Neuronal stem cell (in vitro differentiated cells): ENCODE results near the gene ERMN.

Source experiments
- DNase-seq: peaks from one replicate; pipeline ENCODE4 v3.0.0-alpha.2; 2013; ENCODE audit warnings: low spot score
- H2AFZ ChIP-seq: one replicate; pipeline ENCODE4 v1.6.1; 2013; ENCODE audit warnings: mild to moderate bottlenecking, low read length, inconsistent platforms
- H2AK5ac ChIP-seq: 2 replicates; pipeline ENCODE4 v1.6.1; 2013; ENCODE audit warnings: low read depth, mild to moderate bottlenecking, inconsistent platforms, low read length, moderate library complexity, mixed read lengths
- H2BK120ac ChIP-seq: 2 replicates; pipeline ENCODE4 v1.6.1; 2013; ENCODE audit warnings: low read depth, mild to moderate bottlenecking, inconsistent platforms, low read length, moderate library complexity, mixed read lengths
- H2BK12ac ChIP-seq: one replicate; pipeline ENCODE4 v1.6.1; 2013; ENCODE audit warnings: low read length, inconsistent platforms
- H2BK15ac ChIP-seq: 2 replicates; pipeline ENCODE4 v1.6.1; 2013; ENCODE audit warnings: mild to moderate bottlenecking, low read length, inconsistent platforms, mixed read lengths
- H2BK5ac ChIP-seq: one replicate; pipeline ENCODE4 v1.6.1; 2013; ENCODE audit warnings: inconsistent platforms, mild to moderate bottlenecking, low read length, moderate library complexity
- H3K14ac ChIP-seq: one replicate; pipeline ENCODE4 v1.6.1; 2013; ENCODE audit warnings: low read length, inconsistent platforms
- H3K18ac ChIP-seq: 2 replicates; pipeline ENCODE4 v1.6.1; 2013; ENCODE audit warnings: low read length, inconsistent platforms
- H3K23ac ChIP-seq: 2 replicates; pipeline ENCODE4 v1.6.1; 2013; ENCODE audit warnings: low read depth, mild to moderate bottlenecking, mixed read lengths, low read length, inconsistent platforms; ENCODE audit not compliant: poor library complexity
- H3K27ac ChIP-seq: replicated peaks from 3 replicates; pipeline ENCODE4 v1.5.1; 2013; ENCODE audit warnings: low read length, inconsistent platforms
- H3K27me3 ChIP-seq, 3 experiments: 2 replicates each; pipeline ENCODE4 v1.6.1; 2013; ENCODE audit warnings: low read length in 3 of 3, mild to moderate bottlenecking in 2 of 3, inconsistent platforms in 1 of 3, low read depth in 1 of 3, mixed read lengths in 1 of 3, moderate library complexity in 1 of 3; ENCODE audit not compliant: control insufficient read depth in 3 of 3, insufficient read depth in 3 of 3
- H3K36me3 ChIP-seq, 2 donors: replicated peaks in 1 of 2; 2 replicates each; pipeline ENCODE4 v1.6.1; 2013; ENCODE audit warnings: low read length in 2 of 2; ENCODE audit not compliant: control insufficient read depth in 2 of 2, insufficient read depth in 2 of 2
- H3K4ac ChIP-seq: 2 replicates; pipeline ENCODE4 v1.6.1; 2013; ENCODE audit warnings: inconsistent platforms, mild to moderate bottlenecking, low read length, moderate library complexity
- H3K4me1 ChIP-seq, 2 donors: 1 replicate in 1 of 2; 2 replicates in 1 of 2; pipeline ENCODE4 v1.6.1; 2013; ENCODE audit warnings: low read length in 2 of 2, low read depth in 1 of 2; ENCODE audit not compliant: control insufficient read depth in 2 of 2, insufficient read depth in 1 of 2
- H3K4me2 ChIP-seq: one replicate; pipeline ENCODE4 v1.6.1; 2013; ENCODE audit warnings: mild to moderate bottlenecking, low read length, inconsistent platforms; ENCODE audit not compliant: insufficient read depth, poor library complexity, severe bottlenecking
- H3K4me3 ChIP-seq, 2 donors: 2 replicates each; pipeline ENCODE4 v1.5.1; 2013; ENCODE audit warnings: low read length in 2 of 2, mild to moderate bottlenecking in 2 of 2, inconsistent platforms in 1 of 2, moderate library complexity in 1 of 2
- H3K79me1 ChIP-seq: one replicate; pipeline ENCODE4 v1.6.1; 2013; ENCODE audit warnings: low read depth, mild to moderate bottlenecking, inconsistent platforms, low read length, moderate library complexity
- H3K9ac ChIP-seq: one replicate; pipeline ENCODE4 v1.6.1; 2013; ENCODE audit warnings: mild to moderate bottlenecking, low read depth, low read length, inconsistent platforms; ENCODE audit not compliant: poor library complexity
- H3K9me3 ChIP-seq, 2 donors: replicated peaks in 1 of 2; 2 replicates each; pipeline versions ENCODE3 to v1.6.1; 2013; ENCODE audit warnings: low read length in 2 of 2, mild to moderate bottlenecking in 2 of 2, inconsistent platforms in 1 of 2, low read depth in 1 of 2, mixed read lengths in 1 of 2, moderate library complexity in 1 of 2; ENCODE audit not compliant: control insufficient read depth in 2 of 2, insufficient read depth in 1 of 2
- H4K8ac ChIP-seq: one replicate; pipeline ENCODE4 v1.6.1; 2013; ENCODE audit warnings: low read depth, mild to moderate bottlenecking, inconsistent platforms, low read length, moderate library complexity
- H4K91ac ChIP-seq: one replicate; pipeline ENCODE4 v1.6.1; 2013; ENCODE audit warnings: low read length, low read depth, mild to moderate bottlenecking, inconsistent platforms; ENCODE audit not compliant: poor library complexity
- WGBS, 2 donors: extraction: QIAGEN DNeasy Blood & Tissue Kit; methylation state at CpG; one replicate each; pipeline ENCODE4 v1.1.7; 2013; ENCODE audit warnings: missing lambda C conversion rate in 2 of 2, mixed read lengths in 1 of 2; ENCODE audit not compliant: insufficient read length in 2 of 2, insufficient replicate concordance in 1 of 2; ENCODE audit errors: extremely low coverage in 2 of 2; 5-methylcytosine and 5-hydroxymethylcytosine counted together

ERMN gene

DNA sequence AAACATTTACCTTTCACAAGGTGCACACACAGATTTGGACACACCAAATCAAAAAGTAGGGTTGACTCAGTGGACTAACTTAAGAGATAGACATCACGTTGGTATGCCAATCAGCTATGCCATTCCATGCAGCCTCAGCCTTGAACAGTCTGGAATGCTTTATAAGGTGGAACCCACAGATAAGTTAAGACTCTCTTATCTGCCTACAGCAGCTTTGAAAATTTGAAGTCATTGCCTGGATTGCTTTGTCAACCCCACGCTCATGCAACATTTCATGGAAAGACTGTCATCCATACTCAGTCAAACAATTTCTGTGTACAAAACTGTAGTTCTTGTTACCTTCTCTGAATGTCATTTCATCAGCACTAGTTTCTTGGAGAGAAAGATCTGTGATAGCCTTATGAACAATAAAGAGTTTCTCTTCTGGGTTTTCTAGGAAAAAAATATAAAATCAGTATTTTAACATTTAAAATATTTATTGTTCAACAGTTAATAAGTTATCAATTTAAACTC, 1.2 kb downstream of the ERMN start:
- DNase-seq = no peak
- Histone ChIP-seq H3K23ac (no peak overlapping the region), H3K4me2 (no peak overlapping the region), H3K9ac (no peak overlapping the region), H3K4me3 (no peak overlapping the region), H3K27me3 (no peaks in the 10 kb centered on the region), H3K14ac (no peak overlapping the region), H2BK15ac (no peak overlapping the region), H2AFZ (no peak overlapping the region), H3K9me3 (no peaks in the 10 kb centered on the region), H3K4ac (no peak overlapping the region), H3K79me1 (no peaks in the 10 kb centered on the region), H4K91ac (no peak overlapping the region), H3K4me1 (peaks cover 0 to 6% of the 10 kb centered on the region in 2 donors), H2BK12ac (no peak overlapping the region), H2BK5ac (no peak overlapping the region), H2BK120ac (no peak overlapping the region), H4K8ac (no peak overlapping the region), H2AK5ac (no peak overlapping the region), H3K18ac (no peak overlapping the region), H3K27ac (no peak overlapping the region), H3K36me3 (no peaks in the 10 kb centered on the region)
- WGBS, 2 donors = no CpG with 5 or more reads among the region's 2 CpGs

DNA sequence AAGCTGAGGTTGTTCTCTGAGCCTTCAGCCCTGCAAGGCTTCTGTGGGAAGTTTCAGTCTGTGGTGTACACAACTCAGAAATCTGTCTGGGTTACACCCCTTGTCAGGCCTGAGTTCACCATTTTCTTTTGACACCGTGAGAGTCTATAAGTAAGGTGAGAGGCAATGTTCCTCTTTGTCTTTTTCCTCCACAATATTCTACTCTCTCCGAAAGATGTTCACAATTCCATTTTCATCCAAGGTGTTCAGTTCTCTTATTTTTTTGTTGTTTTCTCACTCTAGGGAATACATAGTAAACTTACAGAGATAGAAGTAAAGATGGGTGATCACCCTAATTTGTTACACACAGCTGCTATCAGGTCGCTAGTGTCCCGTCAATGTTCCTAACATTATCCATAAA, 3.2 kb downstream of the ERMN start:
- no peak overlapping the region for H3K9ac ChIP-seq
- DNase-seq = no peak
- H2BK5ac ChIP-seq = no peak overlapping the region
- H2AFZ ChIP-seq = no peak overlapping the region
- no peak overlapping the region for H4K91ac ChIP-seq
- H4K8ac ChIP-seq = no peak overlapping the region
- no peak overlapping the region for H3K18ac ChIP-seq
- no peak overlapping the region for H2BK15ac ChIP-seq
- no peaks in the 10 kb centered on the region for H3K9me3 ChIP-seq
- no peak overlapping the region for H3K27ac ChIP-seq
- H3K27me3 ChIP-seq = no peaks in the 10 kb centered on the region
- H3K4ac ChIP-seq = no peak overlapping the region
- H3K4me1 ChIP-seq = peaks cover 0 to 6% of the 10 kb centered on the region in 2 donors
- H2BK120ac ChIP-seq = no peak overlapping the region
- no peaks in the 10 kb centered on the region for H3K79me1 ChIP-seq
- H3K36me3 ChIP-seq = no peaks in the 10 kb centered on the region
- no CpG with 5 or more reads among the region's 4 CpGs for WGBS, 2 donors
- no peak overlapping the region for H3K14ac ChIP-seq
- H2BK12ac ChIP-seq = no peak overlapping the region
- no peak overlapping the region for H2AK5ac ChIP-seq
- H3K4me3 ChIP-seq = no peak overlapping the region
- H3K23ac ChIP-seq = no peak overlapping the region
- no peak overlapping the region for H3K4me2 ChIP-seq

DNA sequence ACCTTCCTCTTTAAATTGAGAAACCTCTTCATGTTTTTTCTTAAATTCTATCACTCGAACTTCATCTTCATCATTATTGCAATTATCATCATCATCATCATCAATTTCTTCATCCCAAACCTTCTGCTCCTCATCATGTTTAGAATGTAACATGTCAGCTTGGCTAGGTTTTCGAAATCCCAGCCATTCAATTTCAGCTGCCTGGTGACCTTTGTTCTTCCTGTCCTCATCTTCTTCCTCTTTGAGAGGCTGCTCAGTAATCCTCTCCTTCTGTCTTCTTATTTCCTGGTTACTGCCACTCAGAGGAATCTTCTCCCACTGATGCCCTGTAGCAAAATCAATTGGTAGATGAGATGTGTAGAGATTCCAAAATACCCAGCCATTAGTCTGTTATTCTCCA, 4.2 kb downstream of the ERMN start:
- H3K23ac ChIP-seq = no peak overlapping the region
- H3K4me2 ChIP-seq = no peak overlapping the region
- whole genome bisulfite sequencing, 2 donors = 100% methylated on average over 1 of the region's 2 CpGs
- peaks cover 0 to 5% of the 10 kb centered on the region in 2 donors for H3K4me1 ChIP-seq
- no peak overlapping the region for H4K91ac ChIP-seq
- H2BK12ac ChIP-seq = no peak overlapping the region
- no peak overlapping the region for H3K14ac ChIP-seq
- H3K18ac ChIP-seq = no peak overlapping the region
- no peak overlapping the region for H4K8ac ChIP-seq
- DNase-seq = no peak
- H2AK5ac ChIP-seq = no peak overlapping the region
- no peak overlapping the region for H2BK5ac ChIP-seq
- H2BK15ac ChIP-seq = no peak overlapping the region
- H3K27ac ChIP-seq = no peak overlapping the region
- H3K27me3 ChIP-seq = no peaks in the 10 kb centered on the region
- H3K4ac ChIP-seq = no peak overlapping the region
- no peaks in the 10 kb centered on the region for H3K36me3 ChIP-seq
- no peaks in the 10 kb centered on the region for H3K9me3 ChIP-seq
- no peak overlapping the region for H3K4me3 ChIP-seq
- H3K79me1 ChIP-seq = no peaks in the 10 kb centered on the region
- no peak overlapping the region for H2BK120ac ChIP-seq
- H2AFZ ChIP-seq = no peak overlapping the region
- H3K9ac ChIP-seq = no peak overlapping the region

DNA sequence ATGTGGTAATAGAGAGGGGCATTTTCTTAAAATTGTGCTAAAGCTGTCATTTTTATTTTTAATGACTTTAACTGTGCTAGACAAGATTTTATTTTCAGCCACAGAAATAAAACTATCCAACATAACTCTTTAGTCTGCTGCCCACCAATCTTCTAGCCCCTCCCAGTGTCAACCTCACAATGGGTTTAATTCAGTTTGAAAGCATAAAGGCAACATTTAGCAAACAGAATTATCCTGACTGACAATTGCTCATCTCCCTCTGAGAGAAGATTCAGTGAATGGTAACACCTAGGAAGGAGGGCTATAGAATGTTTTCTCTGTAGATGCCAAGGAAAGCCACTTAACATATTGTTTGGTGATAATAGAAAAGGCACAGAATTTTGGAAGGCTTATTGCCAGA, 5.2 kb downstream of the ERMN start:
- Histone ChIP-seq H3K9me3 (no peaks in the 10 kb centered on the region), H2BK120ac (no peak overlapping the region), H3K23ac (no peak overlapping the region), H3K9ac (no peak overlapping the region), H4K8ac (no peak overlapping the region), H3K27ac (no peak overlapping the region), H3K14ac (no peak overlapping the region), H3K4ac (no peak overlapping the region), H3K4me3 (no peak overlapping the region), H4K91ac (no peak overlapping the region), H3K27me3 (no peaks in the 10 kb centered on the region), H2AK5ac (no peak overlapping the region), H3K18ac (no peak overlapping the region), H2AFZ (no peak overlapping the region), H2BK12ac (no peak overlapping the region), H3K79me1 (no peaks in the 10 kb centered on the region), H3K36me3 (no peaks in the 10 kb centered on the region), H3K4me1 (peaks cover 0 to 2% of the 10 kb centered on the region in 2 donors), H2BK5ac (no peak overlapping the region), H2BK15ac (no peak overlapping the region), H3K4me2 (no peak overlapping the region)
- DNase-seq = no peak
